ENCODE measurements around the gene FAM25A.
"Not testable (repeated sequence)": the region's sequence is repeated elsewhere in the genome, so short reads cannot be mapped to it uniquely, and the experiment has no call there.

Gene FAM25A

DNA sequence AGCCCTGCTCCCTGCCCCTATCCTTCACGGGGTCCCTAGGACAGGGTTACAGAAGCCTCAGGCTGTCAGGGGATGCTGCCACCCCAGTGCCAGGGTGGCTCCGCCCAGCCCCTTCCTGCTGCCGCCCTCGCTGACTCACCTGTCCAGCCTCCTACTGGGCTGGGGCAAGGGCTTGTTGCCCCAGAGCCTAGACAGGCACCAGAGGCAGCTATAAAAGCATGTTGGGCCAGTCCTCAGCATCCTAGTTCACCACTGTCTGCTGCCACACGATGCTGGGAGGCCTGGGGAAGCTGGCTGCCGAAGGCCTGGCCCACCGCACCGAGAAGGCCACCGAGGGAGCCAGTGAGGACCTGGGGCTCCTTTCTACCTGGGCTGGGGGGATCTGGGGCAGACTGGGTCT is at the start of gene FAM25A:
Gene FAM25A (plus strand): TSS at position 239 of the 400 bp plus-strand sequence. CDS start 31 bp downstream, at position 270.
- not testable (repeated sequence) for DNase-seq

DNA sequence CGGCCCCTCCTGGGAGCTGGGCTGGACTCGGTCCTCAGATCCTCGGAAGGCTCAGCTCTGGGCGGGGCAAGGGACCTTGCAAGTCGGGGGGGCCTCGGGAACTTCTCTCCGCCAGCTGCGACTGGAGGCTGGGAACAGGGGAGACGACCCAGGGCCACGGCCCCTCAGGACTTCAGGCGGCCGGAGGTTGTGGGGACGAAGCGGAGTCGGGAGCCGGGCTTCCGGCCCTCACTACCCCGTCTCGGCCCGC is 49.2 kb upstream of the FAM25A start:
- no peak for DNase-seq

- DNase-seq, result peak; percentile 28
Observed at GRCh38 chr10:86971232-86971991, 48.7 kb upstream of the FAM25A start.

- no peak for DNase-seq
Observed at GRCh38 chr10:86972613-86973380, 47.3 kb upstream of the FAM25A start.

- no peak for DNase-seq
Observed at GRCh38 chr10:86974484-86974883, 45.6 kb upstream of the FAM25A start.

DNA sequence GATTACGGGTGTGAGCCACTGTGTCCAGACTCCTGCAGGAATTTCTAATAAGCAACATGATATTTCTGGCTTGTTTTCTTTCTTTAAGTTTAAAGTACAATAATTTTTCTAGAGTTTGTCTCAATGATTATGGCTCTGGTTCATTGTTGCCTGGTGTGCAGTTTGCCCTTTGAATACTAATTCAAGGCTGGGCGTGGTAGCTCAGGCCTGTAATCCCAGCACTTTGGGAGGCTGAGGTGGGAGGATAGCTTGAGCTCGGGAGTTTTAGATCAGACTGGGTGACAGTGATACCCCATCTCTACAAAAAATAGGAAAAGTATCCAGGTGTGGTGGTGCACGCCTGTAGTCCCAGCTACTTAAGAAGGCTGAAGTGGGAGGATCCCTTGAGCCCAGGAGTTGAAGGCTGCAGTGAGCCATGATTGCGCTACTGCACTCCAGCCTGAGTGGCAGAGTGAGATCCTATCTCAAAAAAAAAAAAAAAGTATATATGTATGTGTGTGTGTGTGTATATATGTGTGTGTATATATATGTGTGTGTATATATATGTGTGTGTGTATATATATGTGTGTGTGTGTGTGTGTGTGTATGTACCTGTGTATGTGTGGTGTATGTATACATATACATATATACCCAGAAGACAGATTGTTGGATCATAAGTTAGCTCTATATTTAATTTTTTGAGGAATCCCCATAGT is 43.6 kb upstream of the FAM25A start:
- DNase-seq, result no peak

DNA sequence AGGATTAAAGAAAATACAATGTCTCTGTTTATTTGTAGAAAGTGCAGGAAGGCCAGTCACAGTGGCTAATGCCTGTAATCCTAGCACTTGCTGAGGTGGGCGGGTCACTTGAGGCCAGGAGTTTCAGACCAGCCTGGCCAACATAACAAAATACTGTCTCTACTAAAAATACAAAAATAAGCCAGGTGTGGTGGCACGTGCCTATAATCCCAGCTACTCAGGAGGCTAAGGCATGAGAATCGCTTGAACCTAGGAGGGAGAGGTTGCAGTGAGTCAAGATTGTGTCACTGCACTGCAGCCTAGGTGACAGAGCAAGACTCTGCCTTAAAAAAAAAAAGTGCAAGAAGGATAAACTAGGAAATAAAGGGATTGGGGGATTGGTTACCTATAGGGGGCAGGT is 41.6 kb upstream of the FAM25A start:
- DNase-seq, result not testable (repeated sequence)

GRCh38 chr10:86979296-86979818 is 40.7 kb upstream of the FAM25A start:
- DNase-seq, result no peak

GRCh38 chr10:86979977-86980448 is 40.1 kb upstream of the FAM25A start:
- DNase-seq, result no peak

GRCh38 chr10:86981020-86981419 is 39.1 kb upstream of the FAM25A start:
- DNase-seq, result not testable (repeated sequence)

GRCh38 chr10:86981716-86982115 is 38.4 kb upstream of the FAM25A start:
- no peak for DNase-seq

GRCh38 chr10:86984498-86984897 is 35.6 kb upstream of the FAM25A start:
- not testable (repeated sequence) for DNase-seq

DNA sequence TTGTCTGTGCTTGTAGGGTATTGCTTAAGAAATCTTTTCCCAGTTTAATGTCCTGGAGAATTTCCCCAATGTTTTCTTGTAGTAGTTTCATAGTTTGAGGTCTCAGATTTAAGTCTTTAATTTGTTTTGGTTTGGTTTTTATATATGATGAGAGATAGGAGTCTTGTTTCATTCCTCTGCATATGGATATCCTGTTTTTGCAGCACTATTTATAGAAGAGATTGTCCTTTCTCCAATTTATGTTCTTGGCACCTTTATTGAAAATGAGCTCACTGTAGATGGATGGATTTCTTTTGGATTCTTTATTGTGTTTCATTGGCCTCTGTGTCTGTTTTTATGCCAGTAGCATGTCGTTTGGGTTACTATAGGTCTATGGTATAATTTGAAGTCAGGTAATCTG is 31.6 kb upstream of the FAM25A start:
- DNase-seq, result no peak

DNA sequence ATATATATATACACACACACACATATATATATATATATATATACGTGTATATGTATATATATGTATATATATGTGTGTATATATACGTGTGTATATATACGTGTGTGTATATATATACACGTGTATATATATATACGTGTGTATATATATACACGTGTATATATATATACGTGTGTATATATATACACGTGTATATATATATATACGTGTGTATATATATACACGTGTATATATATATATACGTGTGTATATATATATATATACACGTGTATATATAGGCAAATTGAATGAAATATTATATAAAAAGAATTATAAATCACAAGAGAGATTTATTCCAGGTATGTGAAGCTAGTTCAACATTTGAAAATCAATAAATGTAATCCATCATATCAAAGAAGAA is 28.7 kb upstream of the FAM25A start:
- DNase-seq, result not testable (repeated sequence)

GRCh38 chr10:86992456-86992855 is 27.6 kb upstream of the FAM25A start:
- DNase-seq, result no peak

DNA sequence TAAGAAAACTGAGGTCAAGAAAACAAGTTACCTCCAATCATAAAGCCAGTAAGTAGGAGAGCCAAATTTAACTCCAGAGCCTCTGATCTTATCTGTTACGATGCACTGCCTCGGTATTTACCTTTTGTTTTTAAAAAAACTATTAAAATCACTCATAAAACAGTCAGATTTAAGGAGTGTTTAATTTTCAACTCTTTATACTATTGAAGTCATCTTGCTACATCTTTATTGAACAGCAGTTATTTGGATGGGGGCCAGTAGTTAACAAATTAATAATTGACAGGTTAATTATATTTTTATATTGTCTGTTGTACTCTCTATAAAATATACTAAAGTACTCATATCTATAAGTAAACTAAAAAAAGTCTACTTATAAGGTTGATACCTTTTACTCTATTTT is 27.2 kb upstream of the FAM25A start:
- DNase-seq, result no peak

DNA sequence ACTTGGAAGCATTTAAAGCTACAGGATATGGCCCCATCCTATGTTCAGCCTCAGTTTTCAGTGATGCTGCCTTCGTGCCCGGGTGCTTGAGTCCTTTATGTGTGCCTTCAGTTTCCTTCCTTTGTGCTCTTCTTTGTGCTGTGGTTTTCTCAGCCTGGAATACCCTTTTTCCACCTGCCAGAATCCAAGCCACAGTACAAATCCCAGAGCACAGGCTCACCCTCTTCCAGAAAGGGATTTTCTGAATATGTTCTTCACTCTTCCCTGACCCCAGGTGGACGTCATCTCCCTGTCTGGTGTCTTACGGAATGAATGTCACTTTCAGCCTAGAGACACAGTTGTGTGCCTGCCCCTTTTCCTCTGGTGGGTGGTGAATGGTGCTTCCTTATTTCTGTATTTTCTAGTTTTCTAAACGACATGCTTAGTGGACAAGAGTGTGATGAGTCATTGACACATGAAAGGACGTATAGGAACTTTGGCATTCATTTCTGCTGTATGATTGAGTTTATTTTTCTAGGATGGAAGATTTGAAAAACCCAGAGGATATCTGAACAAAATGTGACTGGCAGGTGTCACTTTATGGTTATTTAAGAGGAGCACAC is 20.2 kb upstream of the FAM25A start:
- DNase-seq, result not testable (repeated sequence)

GRCh38 chr10:87000491-87000890 is 19.6 kb upstream of the FAM25A start:
- DNase-seq, result no peak

GRCh38 chr10:87007124-87007523 is 13.0 kb upstream of the FAM25A start:
- DNase-seq, result not testable (repeated sequence)

DNA sequence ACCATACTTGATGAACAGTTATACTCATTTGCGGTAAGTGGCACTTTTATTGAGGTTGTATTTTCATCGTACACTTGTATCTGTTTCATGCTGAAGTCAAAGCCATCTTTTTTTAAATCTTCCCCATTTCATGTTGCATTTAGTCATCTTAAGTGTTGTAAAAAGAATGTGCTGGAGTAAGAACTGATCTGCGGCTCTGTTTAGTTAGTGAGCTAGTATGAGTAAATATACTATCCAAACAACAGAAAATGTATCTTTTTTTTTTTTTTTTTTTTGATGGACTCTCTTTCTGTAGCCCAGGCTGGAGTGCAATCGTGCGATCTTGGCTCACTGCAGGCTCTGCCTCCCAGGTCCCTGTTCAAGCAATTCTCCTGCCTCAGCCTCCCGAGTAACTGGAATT is 12.4 kb upstream of the FAM25A start:
- not testable (repeated sequence) for DNase-seq

DNA sequence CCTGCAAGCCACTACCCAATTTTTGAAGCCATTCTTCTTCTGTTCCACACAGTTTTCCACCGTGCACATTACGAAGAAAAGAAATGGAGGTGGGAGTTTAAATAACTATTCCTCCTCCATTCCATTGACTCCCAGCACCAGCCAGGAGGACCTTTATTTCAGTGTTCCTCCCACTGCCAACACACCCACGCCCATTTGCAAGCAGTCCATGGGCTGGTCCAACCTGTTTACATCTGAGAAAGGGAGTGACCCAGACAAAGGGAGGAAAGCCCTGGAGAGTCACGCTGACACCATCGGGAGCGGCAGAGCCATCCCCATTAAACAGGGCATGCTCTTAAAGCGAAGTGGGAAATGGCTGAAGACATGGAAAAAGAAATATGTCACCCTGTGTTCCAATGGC is 11.8 kb upstream of the FAM25A start:
- DNase-seq, result not testable (repeated sequence)

DNA sequence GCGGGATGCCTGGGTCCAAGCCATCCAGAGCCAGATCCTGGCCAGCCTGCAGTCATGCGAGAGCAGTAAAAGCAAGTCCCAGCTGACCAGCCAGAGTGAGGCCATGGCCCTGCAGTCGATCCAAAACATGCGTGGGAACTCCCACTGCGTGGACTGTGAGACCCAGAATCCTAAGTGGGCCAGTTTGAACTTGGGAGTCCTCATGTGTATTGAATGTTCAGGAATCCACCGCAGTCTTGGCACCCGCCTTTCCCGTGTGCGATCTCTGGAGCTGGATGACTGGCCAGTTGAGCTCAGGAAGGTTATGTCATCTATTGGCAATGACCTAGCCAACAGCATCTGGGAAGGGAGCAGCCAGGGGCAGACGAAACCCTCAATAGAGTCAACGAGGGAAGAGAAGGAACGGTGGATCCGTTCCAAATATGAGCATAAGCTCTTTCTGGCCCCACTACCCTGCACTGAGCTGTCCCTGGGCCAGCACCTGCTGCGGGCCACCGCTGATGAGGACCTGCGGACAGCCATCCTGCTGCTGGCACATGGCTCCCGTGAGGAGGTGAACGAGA is 10.9 kb upstream of the FAM25A start:
- DNase-seq, result not testable (repeated sequence)

GRCh38 chr10:87013528-87013927 is 6.6 kb upstream of the FAM25A start:
- DNase-seq, result not testable (repeated sequence)
